Hippocampal formation (tissue), 2 donors: ENCODE results near the gene SPEF2.

Experiments
- DNase-seq, 2 donors: peaks; one replicate each; lab custom pipeline; 2025; lab: John Stamatoyannopoulos, UW

Gene SPEF2

GRCh38 chr5:35617435-35618303 lies at the start of gene SPEF2:
Gene SPEF2 (plus strand): TSS chr5:35617863. CDS start chr5:35617998, 135 bp downstream.
- DNase-seq: peak; percentile 72 to 80

- DNase-seq: no peak
Observed at GRCh38 chr5:35575578-35575977, 42.1 kb upstream of the SPEF2 start.

- DNase-seq: no peak
Observed at GRCh38 chr5:35587419-35587818, 30.2 kb upstream of the SPEF2 start.

- no peak for DNase-seq
Observed at GRCh38 chr5:35593338-35593737, 24.3 kb upstream of the SPEF2 start.

- DNase-seq: no peak
Observed at GRCh38 chr5:35598707-35599370, 18.8 kb upstream of the SPEF2 start.

- no peak for DNase-seq
Observed at GRCh38 chr5:35600591-35600990, 17.1 kb upstream of the SPEF2 start.

GRCh38 chr5:35608881-35609779 lies 8.5 kb upstream of the SPEF2 start:
- no peak for DNase-seq

- no peak for DNase-seq
Observed at GRCh38 chr5:35617060-35617434, 616 bp upstream of the SPEF2 start.

GRCh38 chr5:35618304-35618636 lies 607 bp downstream of the SPEF2 start:
- DNase-seq: no peak

GRCh38 chr5:35618781-35619180 lies 1.1 kb downstream of the SPEF2 start:
- no peak for DNase-seq

GRCh38 chr5:35622974-35623373 lies 5.3 kb downstream of the SPEF2 start:
- DNase-seq: no peak

- DNase-seq: no peak
Observed at GRCh38 chr5:35623991-35624390, 6.3 kb downstream of the SPEF2 start.

GRCh38 chr5:35626108-35626507 lies 8.4 kb downstream of the SPEF2 start:
- no peak for DNase-seq

GRCh38 chr5:35626553-35626952 lies 8.9 kb downstream of the SPEF2 start:
- no peak for DNase-seq

GRCh38 chr5:35634326-35634725 lies 16.7 kb downstream of the SPEF2 start:
- DNase-seq: no peak

- no peak for DNase-seq
Observed at GRCh38 chr5:35640623-35641022, 23.0 kb downstream of the SPEF2 start.

- no peak for DNase-seq
Observed at GRCh38 chr5:35644543-35644942, 26.9 kb downstream of the SPEF2 start.

GRCh38 chr5:35647128-35647527 lies 29.5 kb downstream of the SPEF2 start:
- no peak for DNase-seq

- DNase-seq: no peak
Observed at GRCh38 chr5:35647712-35648111, 30.0 kb downstream of the SPEF2 start.

GRCh38 chr5:35651002-35651756 lies 33.5 kb downstream of the SPEF2 start:
- DNase-seq: no peak

GRCh38 chr5:35656721-35657120 lies 39.1 kb downstream of the SPEF2 start:
- peak in 1 of 2 donors; percentile 7 for DNase-seq

GRCh38 chr5:35657877-35658276 lies 40.2 kb downstream of the SPEF2 start:
- DNase-seq: peak in 1 of 2 donors; percentile 6
